Thoracic aorta (tissue), 2 donors: ENCODE data around the gene RNF167. TPM values are rescaled to one million over a fixed set of nuclear protein-coding genes. Genes with fewer than 3 reads are reported as not detected.

Experiments used
- ATAC-seq: fragments of 150-250 bp; one replicate; pipeline ENCODE4 v1.8.0; 2017; ENCODE audit warnings: low read depth; ENCODE audit not compliant: insufficient number of reproducible peaks, low FRiP score
- DNase-seq: peaks from one replicate; pipeline ENCODE4 v3.0.0-alpha.2; 2020; ENCODE audit warnings: low spot score
- H3K27ac ChIP-seq, 2 donors: fragments of 200-600 bp; sonication (generic); 1 replicate in 1 of 2; 2 replicates in 1 of 2; pipeline ENCODE4 v1.5.1; 2016; ENCODE audit warnings: mild to moderate bottlenecking in 2 of 2, moderate library complexity in 2 of 2
- H3K27me3 ChIP-seq: fragments of 200-600 bp; sonication (generic); replicated peaks from 2 replicates; pipeline ENCODE4 v1.6.0; 2016; ENCODE audit warnings: mild to moderate bottlenecking; ENCODE audit not compliant: insufficient read depth
- H3K36me3 ChIP-seq: fragments of 200-600 bp; sonication (generic); one replicate; pipeline ENCODE4 v1.5.1; 2016
- H3K4me1 ChIP-seq, 2 donors: fragments of 200-600 bp; sonication (generic); 1 replicate in 1 of 2; 2 replicates in 1 of 2; pipeline versions ENCODE4 v1.5.1 to v1.6.0; 2016; ENCODE audit warnings: low read depth in 2 of 2, mild to moderate bottlenecking in 1 of 2; ENCODE audit not compliant: control insufficient read depth in 1 of 2
- H3K4me3 ChIP-seq: fragments of 200-600 bp; sonication (generic); 2 replicates; pipeline ENCODE4 v1.5.1; 2016; ENCODE audit warnings: mild to moderate bottlenecking
- H3K9me3 ChIP-seq: fragments of 200-600 bp; sonication (generic); 2 replicates; pipeline ENCODE4 v1.5.1; 2016
- CTCF ChIP-seq: fragments of 200-600 bp; sonication (generic); IDR thresholded peaks from one replicate; pipeline ENCODE4 v1.5.1; 2019; ENCODE audit warnings: antibody characterized with exemption
- total RNA-seq, 2 donors: library from RNA; depleted of rRNA; stranded (reverse); fragments of >200 nt; gene quantifications; one replicate each; pipeline versions ENCODE4 v1.1.0 to v1.2.3, GENCODE V29; 2016

The RNF167 gene
- total RNA-seq, 2 donors from 2014 or later, result 32.4 to 38.3 TPM

- ATAC-seq (peak; percentile 85), DNase-seq (peak; percentile 79)
- Histone ChIP-seq H3K4me1 (peaks cover 13 to 33% of the 10 kb centered on the region in 2 donors), H3K9me3 (no peaks in the 10 kb centered on the region), H3K4me3 (peak within 1 kb of the TSS; percentile 89), H3K27ac (peak within 1 kb of the TSS; percentile 94 to 95), H3K36me3 (peaks cover 20% of the 10 kb centered on the region), H3K27me3 (no peaks in the 10 kb centered on the region)
- no peak for TF ChIP-seq CTCF
These were observed 27.7 kb downstream of the RNF167 start, which contains the start of gene SPAG7 for GRCh38 chr17:4967539-4968485. TSS of gene SPAG7 (minus strand) at chr17:4967817. CDS start at chr17:4967804, 13 bp downstream.

GRCh38 chr17:4968486-4969046 is 28.5 kb downstream of the RNF167 start:
- no peak for TF ChIP-seq CTCF
- Histone ChIP-seq H3K27me3 (no peaks in the 10 kb centered on the region), H3K9me3 (no peaks in the 10 kb centered on the region), H3K4me1 (peaks cover 13 to 36% of the 10 kb centered on the region in 2 donors), H3K36me3 (peaks cover 18% of the 10 kb centered on the region), H3K27ac (peak overlapping the region; percentile 94 to 95), H3K4me3 (peak overlapping the region; percentile 89)
- ATAC-seq (no peak), DNase-seq (no peak)

GRCh38 chr17:4969047-4969550 is 29.0 kb downstream of the RNF167 start:
- H3K36me3 ChIP-seq, result peaks cover 18% of the 10 kb centered on the region

GRCh38 chr17:4969551-4970173 is 29.6 kb downstream of the RNF167 start:
- ATAC-seq (no peak), DNase-seq (no peak)
- no peaks in the 10 kb centered on the region for H3K9me3 ChIP-seq
- peak overlapping the region in 1 of 2 donors; percentile 94 for H3K27ac ChIP-seq
- H3K27me3 ChIP-seq, result no peaks in the 10 kb centered on the region
- H3K4me1 ChIP-seq, result peaks cover 13 to 46% of the 10 kb centered on the region in 2 donors
- no peak for TF ChIP-seq CTCF
- no peak overlapping the region for H3K4me3 ChIP-seq
- peaks cover 18% of the 10 kb centered on the region for H3K36me3 ChIP-seq

More at GRCh38 chr17:4969047-4969550, 29.0 kb downstream of the RNF167 start:
- Histone ChIP-seq H3K4me1 (peaks cover 13 to 41% of the 10 kb centered on the region in 2 donors), H3K27ac (peak overlapping the region; percentile 94 to 95), H3K27me3 (no peaks in the 10 kb centered on the region), H3K9me3 (no peaks in the 10 kb centered on the region), H3K4me3 (peak overlapping the region; percentile 89)
- no peak for TF ChIP-seq CTCF
- ATAC-seq (no peak), DNase-seq (no peak)

GRCh38 chr17:4970273-4970672 is 30.2 kb downstream of the RNF167 start:
- ATAC-seq (no peak), DNase-seq (no peak)
- peaks cover 18% of the 10 kb centered on the region for H3K36me3 ChIP-seq
- H3K27me3 ChIP-seq, result no peaks in the 10 kb centered on the region
- H3K4me1 ChIP-seq, result peaks cover 13 to 46% of the 10 kb centered on the region in 2 donors
- no peaks in the 10 kb centered on the region for H3K9me3 ChIP-seq
- no peak overlapping the region for H3K4me3 ChIP-seq
- no peak for TF ChIP-seq CTCF
- H3K27ac ChIP-seq, result peak overlapping the region in 1 of 2 donors; percentile 94
